ENCODE results near the gene PLSCR1. TPM values are rescaled to one million over a fixed set of nuclear protein-coding genes. Genes with fewer than 3 reads are reported as not detected.
A peak's percentile ranks its signal among the peaks of the same experiment; 100 is the strongest.

Gene PLSCR1
- total RNA-seq, 1 experiment from 2014 or later, result 52.7 TPM

DNA sequence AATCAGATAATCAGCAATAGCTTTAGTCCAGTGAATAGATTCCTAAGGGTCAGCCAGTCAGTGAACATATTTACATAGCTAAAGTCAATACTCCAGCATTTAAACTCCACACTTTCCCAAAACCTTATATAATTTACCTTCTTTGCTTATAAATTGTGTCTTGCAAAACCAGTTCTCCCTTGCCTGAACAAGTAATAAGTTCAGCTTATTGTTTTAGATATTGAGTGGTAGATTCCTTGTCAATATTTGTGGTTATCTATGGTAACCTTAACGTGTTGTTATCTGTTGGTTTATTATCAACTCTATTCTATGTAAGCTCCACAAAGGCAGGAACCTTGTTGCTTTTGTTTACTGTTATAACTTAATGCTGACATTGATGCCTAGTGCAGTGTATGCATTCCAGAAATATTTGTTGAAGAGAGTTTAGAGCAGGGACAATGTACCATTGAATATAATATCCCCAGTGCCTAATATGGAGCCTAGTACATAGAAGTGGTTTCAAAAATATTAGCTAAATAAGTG, 36.7 kb upstream of the PLSCR1 start:
- no peaks in the 10 kb centered on the region for H3K9me3 ChIP-seq (ENCODE audit: control insufficient read depth, insufficient read depth, low read depth, low read length)
- H3K36me3 ChIP-seq (ENCODE audit: control insufficient read depth, insufficient read depth, low read length), result no peaks in the 10 kb centered on the region
- ATAC-seq, result no peak
- no peak for DNase-seq (ENCODE audit: low read depth, low spot score)
- in situ Hi-C loops (cut with HindIII; ENCODE audit: low pct_unique_long_range_greater_than_20kb, low sequenced_read_pairs), result no loop called here
- intact Hi-C loops (cut with micrococcal nuclease; ENCODE audit: unreplicated experiment), result loop anchor here (10.0 kb wide), 1 partner anchor 516 kb away; no protein-coding TSS in a partner anchor
- H3K4me3 ChIP-seq (ENCODE audit: low read depth in 2 of 2, low read length in 2 of 2), result no peak overlapping the region
- ChIA-PET CTCF (no interaction called here), POLR2A (interaction anchor here (1.1 kb wide), 1 partner anchor 22 kb away, joined by 19 read pairs; no protein-coding TSS in a partner anchor)
- no TSS peak for BruUV-seq (replicated peaks)
- no peak for TF ChIP-seq SIN3A (IDR thresholded peaks at IDR 0.05; ENCODE audit: borderline replicate concordance, insufficient read depth, low read depth, low read length)
- TF ChIP-seq POLR2AphosphoS5 (IDR thresholded peaks at IDR 0.05; ENCODE audit: low read depth, low read length), result no peak
- no peak for TF ChIP-seq REST (IDR thresholded peaks at IDR 0.05; ENCODE audit: insufficient read depth in 1 of 2, low read depth in 2 of 2, low read length in 1 of 2)
- TF ChIP-seq TCF7L2 (IDR thresholded peaks at IDR 0.05; ENCODE audit: low read depth, low read length), result no peak
- TF ChIP-seq CTCF (IDR thresholded peaks at IDR 0.05), result no peak
- H3K27me3 ChIP-seq (ENCODE audit: control insufficient read depth, insufficient read depth, low read length), result no peaks in the 10 kb centered on the region; the same call in 1 of the 2 replicates
- H3K4me1 ChIP-seq (ENCODE audit: control insufficient read depth, insufficient read depth, low read length), result no peaks in the 10 kb centered on the region
- no peak overlapping the region for H3K27ac ChIP-seq (ENCODE audit: low read length)

GRCh38 chr3:146577662-146578061, 33.3 kb upstream of the PLSCR1 start:
- H3K27me3 ChIP-seq (ENCODE audit: control insufficient read depth, insufficient read depth, low read length), result no peaks in the 10 kb centered on the region
- peak; percentile 85 for ATAC-seq
- CTCF ChIA-PET, result interaction anchor here (0.6 to 1.6 kb wide), 5 partner anchors 26 to 388 kb away, joined by 3 to 14 read pairs (median 4); no protein-coding TSS in a partner anchor
- no peak for TF ChIP-seq REST (IDR thresholded peaks at IDR 0.05; ENCODE audit: insufficient read depth in 1 of 2, low read depth in 2 of 2, low read length in 1 of 2)
- TF ChIP-seq CTCF (IDR thresholded peaks at IDR 0.05), result peak; percentile 31; the same call in 1 of the 2 replicates
- BruUV-seq (replicated peaks), result no TSS peak
- no peak for DNase-seq (ENCODE audit: low read depth, low spot score)
- no peak overlapping the region for H3K4me3 ChIP-seq (ENCODE audit: low read depth in 2 of 2, low read length in 2 of 2)
- POLR2A ChIA-PET, result interaction anchor here (0.9 kb wide), 1 partner anchor 355 kb away, joined by 3 read pairs; no protein-coding TSS in a partner anchor
- intact Hi-C loops (cut with micrococcal nuclease; ENCODE audit: unreplicated experiment) (loop anchor here (1.0 to 5.0 kb wide), 3 partner anchors 250 to 388 kb away; no protein-coding TSS in a partner anchor), in situ Hi-C loops (cut with HindIII; ENCODE audit: low pct_unique_long_range_greater_than_20kb, low sequenced_read_pairs) (no loop called here)
- H3K4me1 ChIP-seq (ENCODE audit: control insufficient read depth, insufficient read depth, low read length), result no peaks in the 10 kb centered on the region
- no peaks in the 10 kb centered on the region for H3K36me3 ChIP-seq (ENCODE audit: control insufficient read depth, insufficient read depth, low read length)
- H3K27ac ChIP-seq (ENCODE audit: low read length), result peak overlapping the region; percentile 69; the same call in 1 of the 2 replicates
- H3K9me3 ChIP-seq (ENCODE audit: control insufficient read depth, insufficient read depth, low read depth, low read length), result no peaks in the 10 kb centered on the region
